Measurements from ENCODE around the gene TNNI2.

The TNNI2 gene

DNA sequence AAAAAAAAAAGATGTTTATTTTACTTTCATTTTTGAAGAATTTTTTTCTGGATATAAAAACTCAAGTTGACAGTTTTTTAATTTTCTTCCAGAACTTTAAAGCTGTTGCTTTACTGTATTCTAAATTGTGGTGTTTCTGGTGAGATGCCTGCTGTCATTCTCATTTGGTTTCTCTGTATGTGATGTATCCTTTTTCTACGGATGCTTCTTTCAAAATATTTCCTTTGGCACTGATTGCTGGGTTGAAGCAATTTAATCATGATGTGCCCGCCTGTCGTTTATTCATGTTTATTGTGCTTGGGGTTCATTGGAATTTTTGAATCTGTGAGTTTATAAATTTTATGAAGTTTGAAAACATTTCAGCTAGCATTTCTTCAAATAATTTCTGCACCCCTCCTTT lies 45.7 kb upstream of the TNNI2 start:
- ChIA-PET POLR2A (interaction anchor here (0.7 kb wide), 1 partner anchor 11 kb away, joined by 3 read pairs; no protein-coding TSS in a partner anchor), CTCF (interaction anchor here (1.8 kb wide), 1 partner anchor 99 kb away, joined by 8 read pairs; no protein-coding TSS in a partner anchor)
- no peak overlapping the region for H3K4me3 ChIP-seq (ENCODE audit: low read depth, low read length)

DNA sequence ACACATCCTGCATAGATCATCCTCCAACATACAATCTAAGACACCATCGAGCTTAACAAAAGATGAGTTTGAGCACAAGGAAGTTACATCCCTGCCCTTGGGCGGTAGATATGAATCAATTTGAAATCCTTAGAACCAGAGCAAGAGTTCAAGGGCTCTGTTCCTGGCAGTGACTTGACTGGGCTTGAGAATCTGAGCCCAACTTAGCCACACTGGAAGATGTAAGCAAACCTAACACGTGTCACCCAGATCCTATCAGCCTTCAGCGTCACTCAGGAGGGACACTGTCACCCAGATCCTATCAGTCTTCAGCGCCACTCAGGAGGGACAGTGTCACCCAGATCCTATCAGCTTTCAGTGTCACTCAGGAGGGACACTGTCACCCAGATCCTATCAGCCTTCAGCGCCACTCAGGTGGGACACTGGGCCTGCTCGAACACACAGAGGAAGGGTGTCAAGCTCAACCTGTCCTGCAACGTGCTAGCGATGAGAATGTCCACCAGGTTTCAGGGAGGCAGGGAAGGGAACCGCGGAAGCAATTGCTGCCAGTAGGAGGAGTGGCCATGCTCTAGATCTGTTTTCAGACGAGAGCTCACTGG lies 42.3 kb upstream of the TNNI2 start:
- ChIA-PET CTCF (interaction anchor here (0.9 to 1.2 kb wide), 2 partner anchors 9 to 37 kb away, joined by 3 to 5 read pairs; no protein-coding TSS in a partner anchor), POLR2A (no interaction called here)
- no peak for TF ChIP-seq ZIC2 (tag by site-specific recombination; IDR thresholded peaks at IDR 0.05)
- TF ChIP-seq, protein P1, sequence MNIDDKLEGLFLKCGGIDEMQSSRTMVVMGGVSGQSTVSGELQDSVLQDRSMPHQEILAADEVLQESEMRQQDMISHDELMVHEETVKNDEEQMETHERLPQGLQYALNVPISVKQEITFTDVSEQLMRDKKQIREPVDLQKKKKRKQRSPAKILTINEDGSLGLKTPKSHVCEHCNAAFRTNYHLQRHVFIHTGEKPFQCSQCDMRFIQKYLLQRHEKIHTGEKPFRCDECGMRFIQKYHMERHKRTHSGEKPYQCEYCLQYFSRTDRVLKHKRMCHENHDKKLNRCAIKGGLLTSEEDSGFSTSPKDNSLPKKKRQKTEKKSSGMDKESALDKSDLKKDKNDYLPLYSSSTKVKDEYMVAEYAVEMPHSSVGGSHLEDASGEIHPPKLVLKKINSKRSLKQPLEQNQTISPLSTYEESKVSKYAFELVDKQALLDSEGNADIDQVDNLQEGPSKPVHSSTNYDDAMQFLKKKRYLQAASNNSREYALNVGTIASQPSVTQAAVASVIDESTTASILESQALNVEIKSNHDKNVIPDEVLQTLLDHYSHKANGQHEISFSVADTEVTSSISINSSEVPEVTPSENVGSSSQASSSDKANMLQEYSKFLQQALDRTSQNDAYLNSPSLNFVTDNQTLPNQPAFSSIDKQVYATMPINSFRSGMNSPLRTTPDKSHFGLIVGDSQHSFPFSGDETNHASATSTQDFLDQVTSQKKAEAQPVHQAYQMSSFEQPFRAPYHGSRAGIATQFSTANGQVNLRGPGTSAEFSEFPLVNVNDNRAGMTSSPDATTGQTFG (tag by site-specific recombination; IDR thresholded peaks at IDR 0.05; ENCODE audit: borderline replicate concordance): no peak
- no peak for TF ChIP-seq ZNF701 (tag by site-specific recombination; IDR thresholded peaks at IDR 0.05)
- no peak for TF ChIP-seq ZNF48 (tag by site-specific recombination; IDR thresholded peaks at IDR 0.05)
- Histone ChIP-seq H3K9me3 (ENCODE audit: control insufficient read depth, insufficient read depth, low read depth, low read length) (no peaks in the 10 kb centered on the region), H3K4me3 (ENCODE audit: low read depth, low read length) (no peak overlapping the region), H3K27ac (ENCODE audit: extremely low read depth, low read depth, low read length) (no peak overlapping the region), H3K4me1 (ENCODE audit: control insufficient read depth, insufficient read depth, low read length) (no peaks in the 10 kb centered on the region), H3K36me3 (ENCODE audit: control insufficient read depth in 2 of 2, insufficient read depth in 1 of 2, low read length in 2 of 2) (no peaks in the 10 kb centered on the region)

More for the DNA sequence above, 45.7 kb upstream of the TNNI2 start:
- Histone ChIP-seq H3K27ac (ENCODE audit: extremely low read depth, low read depth, low read length) (no peak overlapping the region), H3K4me1 (ENCODE audit: control insufficient read depth, insufficient read depth, low read length) (no peaks in the 10 kb centered on the region), H3K9me3 (ENCODE audit: control insufficient read depth, insufficient read depth, low read depth, low read length) (no peaks in the 10 kb centered on the region), H3K36me3 (ENCODE audit: control insufficient read depth in 2 of 2, insufficient read depth in 1 of 2, low read length in 2 of 2) (no peaks in the 10 kb centered on the region)
- TF ChIP-seq, protein P2, sequence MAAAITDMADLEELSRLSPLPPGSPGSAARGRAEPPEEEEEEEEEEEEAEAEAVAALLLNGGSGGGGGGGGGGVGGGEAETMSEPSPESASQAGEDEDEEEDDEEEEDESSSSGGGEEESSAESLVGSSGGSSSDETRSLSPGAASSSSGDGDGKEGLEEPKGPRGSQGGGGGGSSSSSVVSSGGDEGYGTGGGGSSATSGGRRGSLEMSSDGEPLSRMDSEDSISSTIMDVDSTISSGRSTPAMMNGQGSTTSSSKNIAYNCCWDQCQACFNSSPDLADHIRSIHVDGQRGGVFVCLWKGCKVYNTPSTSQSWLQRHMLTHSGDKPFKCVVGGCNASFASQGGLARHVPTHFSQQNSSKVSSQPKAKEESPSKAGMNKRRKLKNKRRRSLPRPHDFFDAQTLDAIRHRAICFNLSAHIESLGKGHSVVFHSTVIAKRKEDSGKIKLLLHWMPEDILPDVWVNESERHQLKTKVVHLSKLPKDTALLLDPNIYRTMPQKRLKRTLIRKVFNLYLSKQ (tag by site-specific recombination; IDR thresholded peaks at IDR 0.05; ENCODE audit: borderline replicate concordance): no peak
- TF ChIP-seq RBAK (tag by site-specific recombination; IDR thresholded peaks at IDR 0.05) (no peak), GLIS1 (tag by site-specific recombination; IDR thresholded peaks at IDR 0.05) (no peak), ZNF501 (tag by site-specific recombination; IDR thresholded peaks at IDR 0.05) (no peak), ZNF157 (tag by site-specific recombination; IDR thresholded peaks at IDR 0.05) (no peak), ZNF211 (tag by site-specific recombination; IDR thresholded peaks at IDR 0.05; ENCODE audit: low read depth) (no peak), IKZF3 (tag by site-specific recombination; IDR thresholded peaks at IDR 0.05) (no peak), ZNF155 (tag by site-specific recombination; IDR thresholded peaks at IDR 0.05) (no peak), ZNF561 (tag by site-specific recombination; IDR thresholded peaks at IDR 0.05; ENCODE audit: borderline replicate concordance) (no peak)

DNA sequence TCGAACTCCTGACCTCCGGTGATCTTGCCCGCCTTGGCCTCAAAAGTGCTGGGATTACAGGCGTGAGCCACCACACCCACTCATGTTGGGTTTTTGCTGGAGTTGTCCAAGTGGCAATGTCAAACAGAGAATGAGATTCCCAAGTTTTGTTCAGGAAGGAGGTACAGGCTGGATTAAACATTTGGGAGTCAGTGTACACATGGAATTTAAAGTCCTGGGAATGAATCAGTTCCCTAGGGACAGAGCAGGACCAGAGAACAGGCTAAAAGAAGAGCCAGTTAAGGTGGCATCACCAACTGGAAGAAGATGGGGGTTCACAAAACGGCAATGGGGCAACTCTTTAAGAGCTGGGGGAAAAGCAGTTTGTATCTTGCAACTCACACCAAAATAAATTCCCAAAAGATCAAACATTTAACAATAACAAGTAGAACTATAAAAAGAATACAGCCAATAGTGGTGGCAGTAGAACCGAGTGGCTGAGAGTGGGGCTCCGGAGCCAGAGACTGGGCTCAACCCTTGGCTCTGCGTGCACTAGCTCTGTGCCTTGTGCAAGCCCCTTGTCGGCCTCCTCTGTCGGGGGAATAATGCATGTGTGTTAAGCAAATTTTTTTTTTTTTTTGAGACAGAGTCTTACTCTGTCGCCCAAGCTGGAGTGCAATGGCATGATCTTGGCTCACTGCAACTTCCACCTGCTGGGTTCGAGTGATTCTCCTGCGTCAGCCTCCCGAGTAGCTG lies 41.2 kb upstream of the TNNI2 start:
- no peaks in the 10 kb centered on the region for H3K9me3 ChIP-seq (ENCODE audit: control insufficient read depth, insufficient read depth, low read depth, low read length)
- ChIA-PET POLR2A (no interaction called here), CTCF (interaction anchor here (1.2 kb wide), 1 partner anchor 8 kb away, joined by 5 read pairs; no protein-coding TSS in a partner anchor)
- no peaks in the 10 kb centered on the region for H3K36me3 ChIP-seq (ENCODE audit: control insufficient read depth in 2 of 2, insufficient read depth in 1 of 2, low read length in 2 of 2)
- H3K4me1 ChIP-seq (ENCODE audit: control insufficient read depth, insufficient read depth, low read length): no peaks in the 10 kb centered on the region
- H3K27ac ChIP-seq (ENCODE audit: extremely low read depth, low read depth, low read length): no peak overlapping the region
- no peak overlapping the region for H3K4me3 ChIP-seq (ENCODE audit: low read depth, low read length)
- TF ChIP-seq ZNF433 (tag by site-specific recombination; IDR thresholded peaks at IDR 0.05; ENCODE audit: low read depth) (no peak), BCL11A (tag by site-specific recombination; IDR thresholded peaks at IDR 0.05; ENCODE audit: low read depth) (no peak), ZNF366 (tag by site-specific recombination; conservative IDR thresholded peaks at IDR 0.05) (no peak), KLF10 (tag by site-specific recombination; IDR thresholded peaks at IDR 0.05) (no peak), ZNF404 (tag by site-specific recombination; IDR thresholded peaks at IDR 0.05) (no peak), ZNF555 (tag by site-specific recombination; conservative IDR thresholded peaks at IDR 0.05) (no peak), ZNF629 (tag by site-specific recombination; IDR thresholded peaks at IDR 0.05) (no peak)
- TF ChIP-seq, protein P3, sequence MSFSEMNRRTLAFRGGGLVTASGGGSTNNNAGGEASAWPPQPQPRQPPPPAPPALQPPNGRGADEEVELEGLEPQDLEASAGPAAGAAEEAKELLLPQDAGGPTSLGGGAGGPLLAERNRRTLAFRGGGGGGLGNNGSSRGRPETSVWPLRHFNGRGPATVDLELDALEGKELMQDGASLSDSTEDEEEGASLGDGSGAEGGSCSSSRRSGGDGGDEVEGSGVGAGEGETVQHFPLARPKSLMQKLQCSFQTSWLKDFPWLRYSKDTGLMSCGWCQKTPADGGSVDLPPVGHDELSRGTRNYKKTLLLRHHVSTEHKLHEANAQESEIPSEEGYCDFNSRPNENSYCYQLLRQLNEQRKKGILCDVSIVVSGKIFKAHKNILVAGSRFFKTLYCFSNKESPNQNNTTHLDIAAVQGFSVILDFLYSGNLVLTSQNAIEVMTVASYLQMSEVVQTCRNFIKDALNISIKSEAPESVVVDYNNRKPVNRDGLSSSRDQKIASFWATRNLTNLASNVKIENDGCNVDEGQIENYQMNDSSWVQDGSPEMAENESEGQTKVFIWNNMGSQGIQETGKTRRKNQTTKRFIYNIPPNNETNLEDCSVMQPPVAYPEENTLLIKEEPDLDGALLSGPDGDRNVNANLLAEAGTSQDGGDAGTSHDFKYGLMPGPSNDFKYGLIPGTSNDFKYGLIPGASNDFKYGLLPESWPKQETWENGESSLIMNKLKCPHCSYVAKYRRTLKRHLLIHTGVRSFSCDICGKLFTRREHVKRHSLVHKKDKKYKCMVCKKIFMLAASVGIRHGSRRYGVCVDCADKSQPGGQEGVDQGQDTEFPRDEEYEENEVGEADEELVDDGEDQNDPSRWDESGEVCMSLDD (tag by site-specific recombination; IDR thresholded peaks at IDR 0.05): no peak
- TF ChIP-seq, protein P4, sequence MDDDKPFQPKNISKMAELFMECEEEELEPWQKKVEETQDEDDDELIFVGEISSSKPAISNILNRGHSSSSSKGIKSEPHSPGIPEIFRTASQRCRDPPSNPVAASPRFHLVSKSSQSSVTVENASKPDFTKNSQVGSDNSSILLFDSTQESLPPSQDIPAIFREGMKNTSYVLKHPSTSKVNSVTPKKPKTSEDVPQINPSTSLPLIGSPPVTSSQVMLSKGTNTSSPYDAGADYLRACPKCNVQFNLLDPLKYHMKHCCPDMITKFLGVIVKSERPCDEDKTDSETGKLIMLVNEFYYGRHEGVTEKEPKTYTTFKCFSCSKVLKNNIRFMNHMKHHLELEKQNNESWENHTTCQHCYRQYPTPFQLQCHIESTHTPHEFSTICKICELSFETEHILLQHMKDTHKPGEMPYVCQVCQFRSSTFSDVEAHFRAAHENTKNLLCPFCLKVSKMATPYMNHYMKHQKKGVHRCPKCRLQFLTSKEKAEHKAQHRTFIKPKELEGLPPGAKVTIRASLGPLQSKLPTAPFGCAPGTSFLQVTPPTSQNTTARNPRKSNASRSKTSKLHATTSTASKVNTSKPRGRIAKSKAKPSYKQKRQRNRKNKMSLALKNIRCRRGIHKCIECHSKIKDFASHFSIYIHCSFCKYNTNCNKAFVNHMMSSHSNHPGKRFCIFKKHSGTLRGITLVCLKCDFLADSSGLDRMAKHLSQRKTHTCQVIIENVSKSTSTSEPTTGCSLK (tag by site-specific recombination; IDR thresholded peaks at IDR 0.05): no peak

All from HEK293 (cell line).